Activated CD4-positive, alpha-beta T cell treated with anti-CD3 and anti-CD28 coated beads, Interleukin-10, Interleukin-2, amounts not matched to agents 100 ng/mL and 50 ng/mL, durations not matched to agents 16 hours and 8 hours (primary cell): ENCODE measurements around the gene MORC3.
"Not testable (repeated sequence)": the region's sequence is repeated elsewhere in the genome, so short reads cannot be mapped to it uniquely, and the experiment has no call there.

ENCODE experiments used
- DNase-seq: peaks from one replicate; pipeline ENCODE4 v3.0.0-alpha.2; 2020

The MORC3 gene

GRCh38 chr21:36325373-36326010, 5.5 kb downstream of the MORC3 start:
- DNase-seq = no peak

GRCh38 chr21:36330904-36331303, 10.9 kb downstream of the MORC3 start:
- DNase-seq = peak; percentile 57

- DNase-seq = no peak
These were observed 17.1 kb downstream of the MORC3 start for GRCh38 chr21:36337099-36337509.

GRCh38 chr21:36338975-36339374, 19.0 kb downstream of the MORC3 start:
- no peak for DNase-seq

GRCh38 chr21:36342581-36342980, 22.6 kb downstream of the MORC3 start:
- not testable (repeated sequence) for DNase-seq

GRCh38 chr21:36344931-36345330, 24.9 kb downstream of the MORC3 start:
- no peak for DNase-seq

- no peak for DNase-seq
These were observed 27.4 kb downstream of the MORC3 start for GRCh38 chr21:36347278-36347961.

GRCh38 chr21:36347962-36348328, 27.9 kb downstream of the MORC3 start:
- DNase-seq = no peak

GRCh38 chr21:36349315-36349714, 29.3 kb downstream of the MORC3 start:
- no peak for DNase-seq

GRCh38 chr21:36350282-36350910, 30.4 kb downstream of the MORC3 start:
- no peak for DNase-seq

GRCh38 chr21:36354918-36355680, 35.1 kb downstream of the MORC3 start:
- no peak for DNase-seq

GRCh38 chr21:36355868-36356267, 35.9 kb downstream of the MORC3 start:
- DNase-seq = no peak

- no peak for DNase-seq
These were observed 39.2 kb downstream of the MORC3 start for GRCh38 chr21:36359185-36359584.

GRCh38 chr21:36369064-36369685, 49.2 kb downstream of the MORC3 start:
- peak; percentile 61 for DNase-seq

- DNase-seq = no peak
These were observed 56.0 kb downstream of the MORC3 start for GRCh38 chr21:36375994-36376393.

- DNase-seq = no peak
These were observed 57.4 kb downstream of the MORC3 start for GRCh38 chr21:36377391-36377842.

GRCh38 chr21:36379251-36379650, 59.3 kb downstream of the MORC3 start:
- DNase-seq = no peak

GRCh38 chr21:36381841-36382589, 62.0 kb downstream of the MORC3 start:
- no peak for DNase-seq

GRCh38 chr21:36382722-36383121, 62.7 kb downstream of the MORC3 start:
- not testable (repeated sequence) for DNase-seq

GRCh38 chr21:36384885-36385232, 64.9 kb downstream of the MORC3 start:
- no peak for DNase-seq

- DNase-seq = peak; percentile 90
These were observed 65.4 kb downstream of the MORC3 start, which contains the start of gene CHAF1B for GRCh38 chr21:36385233-36386030. Gene CHAF1B, plus strand, starts transcription at chr21:36385392. Its CDS starts 745 bp downstream, at chr21:36386137.
